GM19397 (cell line): ENCODE measurements around the gene AJUBA.
"Not testable (repeated sequence)": the region's sequence is repeated elsewhere in the genome, so short reads cannot be mapped to it uniquely, and the experiment has no call there.

Experiments
- ATAC-seq: cut with Tn5 transposase; IDR thresholded peaks from one replicate; pipeline ENCODE4 v1.9.1; 2021; ENCODE audit warnings: mild to moderate bottlenecking, moderate library complexity; ENCODE audit not compliant: unreplicated experiment

Gene AJUBA

DNA sequence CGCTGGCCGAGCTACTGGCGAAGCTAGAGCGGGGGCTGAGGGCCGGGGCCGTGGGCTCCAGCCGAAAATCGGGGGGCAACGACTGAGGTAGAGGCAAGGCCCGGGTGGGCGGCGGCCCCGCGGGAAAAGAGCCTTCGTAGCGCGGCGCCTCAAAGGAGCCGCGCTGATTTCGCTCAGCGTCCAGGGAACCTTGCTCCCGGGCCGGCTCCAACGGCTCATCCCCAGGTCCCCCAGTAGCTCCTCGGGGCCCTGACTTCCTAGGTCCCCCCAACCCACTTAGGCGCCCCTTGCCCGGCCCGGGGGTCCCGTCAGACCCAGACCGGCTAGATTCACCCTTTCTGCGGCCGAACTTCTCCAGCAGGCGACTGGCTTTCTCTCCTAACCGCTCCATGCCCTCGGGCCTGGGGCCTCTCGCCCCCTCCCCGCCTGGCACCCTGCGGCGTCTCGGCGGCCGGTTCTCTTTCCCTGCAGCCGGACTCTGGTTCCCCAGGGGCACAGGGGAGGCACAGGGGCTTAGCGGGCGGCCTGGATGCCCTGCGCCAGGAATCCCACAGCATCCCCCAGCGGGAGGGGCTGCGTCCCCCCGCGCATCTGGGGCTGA is 375 bp downstream of the AJUBA start:
- ATAC-seq, result no peak

DNA sequence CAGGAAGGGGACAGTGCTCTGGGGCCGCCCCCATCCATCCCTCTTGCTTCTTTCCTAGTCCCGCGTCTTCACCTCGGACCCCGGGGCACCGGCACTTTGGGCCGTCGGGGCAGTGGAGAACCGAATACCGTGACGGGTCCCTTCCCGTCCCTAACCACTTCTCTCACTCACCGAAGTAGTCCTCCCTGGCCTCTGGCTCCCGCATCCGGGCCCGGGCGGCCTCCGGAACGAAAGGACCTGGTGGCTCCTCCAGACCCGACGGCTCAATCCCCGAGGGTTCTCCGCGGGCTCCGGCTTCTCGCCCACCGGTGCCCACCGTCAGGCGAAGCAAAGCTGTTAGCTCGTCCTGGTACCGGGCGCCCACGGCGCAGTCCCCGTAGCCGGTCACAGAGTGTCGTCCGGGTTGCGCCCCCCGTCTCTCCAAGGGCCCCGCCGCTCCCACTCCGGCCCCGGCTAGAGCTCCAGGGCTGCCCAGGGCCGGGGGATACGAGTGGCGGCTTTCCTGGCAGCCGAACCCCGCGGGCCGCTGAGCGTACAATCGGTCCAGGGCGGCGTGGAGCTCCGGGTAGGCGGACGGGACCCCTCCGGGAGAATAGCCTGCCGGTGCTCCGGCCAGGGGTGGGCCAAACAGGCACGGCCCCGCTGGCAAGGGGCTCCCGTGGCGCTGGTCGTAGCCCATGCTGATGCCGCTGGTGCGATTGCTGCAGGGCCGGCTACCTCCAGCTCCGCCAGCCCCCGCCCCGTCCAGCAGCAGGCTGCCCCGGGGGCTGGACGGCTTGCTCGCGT is 1.1 kb downstream of the AJUBA start:
- no peak for ATAC-seq

DNA sequence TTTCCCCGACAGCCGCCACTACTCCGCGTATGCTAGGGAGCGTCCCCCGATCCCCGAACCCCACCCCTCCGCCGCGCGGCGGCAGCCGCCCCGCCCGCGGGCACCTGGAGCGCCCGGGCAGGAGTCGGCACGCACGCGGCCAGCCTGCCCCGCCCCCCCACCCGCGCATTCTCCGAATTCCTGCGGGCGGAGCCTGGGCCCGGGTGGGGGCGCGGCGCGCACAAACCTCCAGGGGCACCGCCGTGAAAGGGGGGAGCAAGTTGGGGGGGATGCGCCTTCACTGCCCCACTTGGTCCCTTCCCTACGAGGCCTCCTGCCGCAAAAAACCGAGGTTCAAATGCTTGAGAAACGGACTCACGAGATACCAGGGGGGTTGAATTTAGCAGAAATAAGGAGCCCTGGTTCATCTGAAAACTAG is 1.7 kb downstream of the AJUBA start:
- no peak for ATAC-seq

DNA sequence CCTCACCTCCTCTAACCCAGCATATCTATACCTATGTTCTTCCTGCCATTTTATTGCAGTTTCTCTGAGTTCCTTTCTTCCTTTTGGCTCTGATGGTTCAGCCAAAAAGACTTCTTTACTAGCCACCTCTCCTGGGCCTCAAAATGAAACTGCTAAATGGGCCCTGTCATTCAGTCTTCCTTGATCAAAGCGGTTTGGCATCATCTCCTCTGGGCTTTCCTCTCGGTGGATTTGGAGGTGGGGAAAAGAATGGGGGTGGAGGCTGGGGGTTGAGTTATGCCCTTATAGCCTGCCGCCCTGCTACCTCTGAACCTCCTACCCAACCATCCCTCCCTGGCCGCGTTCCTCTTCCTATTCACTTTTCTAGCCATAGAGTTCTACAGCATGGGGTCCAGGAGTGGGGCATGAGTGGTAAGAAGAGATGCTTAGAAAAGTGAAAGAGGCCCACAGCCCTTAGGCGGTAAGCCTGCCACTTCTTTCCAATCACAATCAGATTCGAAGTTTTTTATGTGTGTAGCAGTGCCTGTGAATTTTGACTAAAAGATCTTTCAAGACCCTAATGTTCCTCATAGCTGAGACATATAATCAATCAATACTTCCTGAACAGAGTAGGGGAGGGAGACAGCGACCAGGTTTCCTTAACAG is 2.5 kb downstream of the AJUBA start:
- ATAC-seq, result no peak

DNA sequence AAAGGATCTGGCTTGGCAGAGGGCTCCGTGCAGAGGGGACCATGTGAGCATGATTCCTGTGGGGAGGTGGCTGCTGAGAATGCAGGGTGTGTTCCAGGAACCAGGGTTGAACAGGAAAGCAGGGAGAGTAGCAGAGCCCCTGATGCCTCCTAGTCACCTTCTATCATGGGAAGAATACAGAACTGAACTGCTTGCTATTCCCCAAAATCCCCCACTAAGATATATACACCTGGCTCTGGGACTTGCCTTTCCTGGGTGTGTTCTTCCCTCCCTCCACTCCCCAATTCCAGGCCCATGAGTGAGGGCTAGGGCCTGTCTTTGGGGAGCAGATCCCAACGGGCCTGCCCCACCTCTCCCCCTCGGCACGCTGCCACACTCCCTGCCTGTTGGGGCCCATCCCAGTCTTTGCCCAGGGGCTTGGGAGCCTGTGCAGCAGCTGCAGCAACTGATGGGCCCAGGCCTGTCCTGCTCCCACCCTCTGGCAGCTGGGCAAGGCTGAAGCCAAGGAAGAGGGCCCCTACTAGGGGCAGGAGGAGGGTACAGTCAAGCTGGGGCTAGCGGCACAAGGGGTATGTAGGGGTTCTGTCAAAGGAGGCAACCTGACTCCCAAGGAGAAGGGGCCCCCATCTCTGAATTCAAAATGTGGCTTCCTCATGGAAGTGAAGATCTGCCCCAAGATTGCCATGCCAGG is 3.2 kb downstream of the AJUBA start:
- no peak for ATAC-seq

DNA sequence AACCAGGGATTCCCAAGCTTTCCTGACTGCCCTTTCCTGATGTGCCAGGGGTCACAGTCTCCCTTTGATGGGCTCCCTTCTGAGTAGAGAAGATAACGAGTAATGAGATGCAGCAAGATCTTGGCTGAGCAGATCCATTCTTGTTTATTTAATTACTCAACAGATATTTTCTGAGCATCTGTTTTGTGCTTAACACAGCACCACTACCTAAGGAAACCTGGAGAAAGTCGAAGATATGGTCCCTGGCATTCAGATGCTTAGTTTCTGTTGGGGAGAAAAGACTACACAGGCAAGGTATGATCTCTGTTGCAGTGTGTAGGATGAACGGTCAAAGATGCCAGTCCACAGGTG is 3.9 kb downstream of the AJUBA start:
- ATAC-seq, result no peak

DNA sequence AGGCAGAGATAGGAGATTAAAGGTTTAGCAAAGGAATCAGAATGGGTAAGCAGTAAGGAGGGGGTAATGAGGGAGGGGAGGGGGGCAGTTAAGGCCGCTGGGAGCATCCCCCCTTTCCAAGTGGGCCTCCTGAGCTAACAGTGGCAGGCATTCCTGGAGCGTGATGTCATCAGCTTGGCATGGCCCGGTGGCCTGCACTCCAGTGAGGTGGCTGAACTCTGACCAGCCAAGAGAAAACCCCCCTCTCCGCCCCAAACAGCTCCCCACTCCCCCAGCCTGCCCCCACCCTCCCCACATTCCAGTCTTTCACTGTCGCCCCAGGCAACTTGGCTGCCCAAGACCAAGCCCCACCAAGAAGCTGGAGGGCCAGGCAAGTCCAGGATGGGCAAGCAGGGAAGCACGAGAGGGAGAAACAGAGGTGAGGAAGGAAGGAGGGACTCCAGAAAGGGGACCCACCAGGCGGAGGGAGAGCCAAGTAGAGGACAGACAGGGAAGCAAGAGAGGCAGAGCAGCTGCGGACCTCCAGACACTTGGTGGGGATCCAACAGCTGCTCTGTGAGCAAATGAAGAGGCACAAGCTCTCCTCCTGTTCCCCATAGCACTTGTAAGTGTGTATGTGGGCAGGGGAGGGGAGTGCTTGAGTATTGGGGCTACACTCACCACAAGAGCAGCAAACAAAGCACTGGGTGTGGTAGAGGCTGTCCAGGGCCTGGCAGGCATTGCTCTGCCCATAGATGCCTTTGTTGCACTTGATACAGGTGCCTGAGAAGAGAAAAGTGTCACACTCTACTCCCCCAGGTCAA is 4.5 kb downstream of the AJUBA start:
- no peak for ATAC-seq

DNA sequence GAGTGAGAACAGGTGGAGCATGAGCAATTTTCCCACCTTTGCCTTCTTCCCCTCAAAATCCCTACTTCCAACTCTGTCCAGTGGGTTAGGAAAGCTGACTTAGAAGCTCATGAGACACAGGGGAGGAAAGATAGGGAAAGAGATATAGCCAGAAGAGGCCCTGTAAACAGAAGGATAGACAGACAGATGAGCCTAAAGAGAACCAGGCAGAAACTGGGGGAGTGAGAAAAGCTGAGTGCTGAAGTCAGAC is 5.0 kb downstream of the AJUBA start:
- no peak for ATAC-seq

DNA sequence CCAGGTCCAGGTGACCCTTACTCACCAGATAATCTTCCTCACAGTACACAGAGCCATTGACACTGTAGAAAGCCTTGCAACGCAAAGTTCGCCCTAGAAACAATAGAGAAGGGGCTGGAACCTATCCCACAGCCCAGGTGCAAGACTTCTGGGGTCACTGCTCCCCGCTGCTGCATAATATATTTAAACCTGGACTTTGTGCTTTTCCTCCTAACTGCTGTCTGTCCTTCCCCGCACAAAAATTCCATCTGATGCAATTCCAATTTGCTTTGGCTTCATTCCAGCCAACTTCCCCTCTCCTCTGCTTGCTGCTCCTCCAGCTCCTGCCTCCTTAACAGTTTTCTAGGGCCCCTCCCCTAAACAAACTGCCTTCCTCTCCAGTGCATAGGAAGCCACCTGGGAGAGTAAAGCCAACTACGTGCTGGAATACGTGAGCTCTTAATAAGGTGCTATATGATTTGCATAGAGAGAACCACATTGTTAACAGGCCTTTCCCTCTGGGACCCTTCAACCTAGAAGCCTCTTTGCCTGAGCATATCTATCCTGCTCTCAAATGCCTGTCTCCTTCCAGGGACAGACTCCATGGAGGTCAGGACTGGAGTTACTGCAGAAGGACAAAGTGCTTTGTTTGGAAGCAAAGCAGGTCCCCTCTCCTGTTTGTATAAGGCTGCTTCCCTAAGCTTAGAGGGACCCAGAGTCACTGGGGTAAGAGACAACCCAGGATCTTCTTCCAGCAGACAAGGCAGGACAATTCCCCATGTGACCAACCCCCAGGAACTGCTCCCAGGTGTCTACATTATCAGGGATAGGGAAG is 5.5 kb downstream of the AJUBA start:
- no peak for ATAC-seq

DNA sequence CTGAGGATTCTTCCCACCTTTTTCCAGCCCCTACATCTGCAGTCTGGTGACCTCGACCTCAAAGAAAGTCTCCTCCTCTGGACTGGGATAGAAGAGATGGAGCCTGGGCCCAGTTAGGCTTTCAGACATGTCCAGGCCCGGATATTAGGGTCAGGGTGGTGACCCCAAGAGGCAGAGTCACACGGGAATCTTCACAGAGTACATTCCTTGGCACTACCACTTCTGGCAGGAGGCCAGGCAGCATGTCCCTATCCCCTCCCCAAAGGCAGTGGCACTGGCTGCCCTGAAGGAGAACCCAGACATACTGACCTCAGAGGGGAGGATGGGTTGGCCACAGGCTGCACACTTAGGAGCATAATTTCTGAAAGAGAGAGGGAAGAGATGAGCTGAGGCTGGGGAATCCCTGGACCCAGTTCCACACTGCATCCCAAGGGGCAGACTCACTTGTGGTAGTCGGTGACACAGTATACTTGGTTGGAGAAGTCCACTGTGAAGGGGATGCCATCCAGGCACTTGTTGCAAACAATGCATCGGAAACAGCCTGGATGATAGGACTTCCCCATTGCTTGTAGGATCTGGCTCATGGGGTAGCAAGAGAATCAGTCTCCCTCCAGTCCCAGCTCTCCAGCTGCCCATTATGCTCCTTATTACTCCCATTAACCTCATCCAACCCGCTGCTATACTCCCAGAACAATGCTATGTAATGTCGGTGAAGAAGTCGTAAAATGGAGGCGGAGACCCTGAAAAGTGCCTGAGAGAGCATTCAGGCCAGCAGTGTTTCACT is 7.6 kb downstream of the AJUBA start:
- no peak for ATAC-seq

DNA sequence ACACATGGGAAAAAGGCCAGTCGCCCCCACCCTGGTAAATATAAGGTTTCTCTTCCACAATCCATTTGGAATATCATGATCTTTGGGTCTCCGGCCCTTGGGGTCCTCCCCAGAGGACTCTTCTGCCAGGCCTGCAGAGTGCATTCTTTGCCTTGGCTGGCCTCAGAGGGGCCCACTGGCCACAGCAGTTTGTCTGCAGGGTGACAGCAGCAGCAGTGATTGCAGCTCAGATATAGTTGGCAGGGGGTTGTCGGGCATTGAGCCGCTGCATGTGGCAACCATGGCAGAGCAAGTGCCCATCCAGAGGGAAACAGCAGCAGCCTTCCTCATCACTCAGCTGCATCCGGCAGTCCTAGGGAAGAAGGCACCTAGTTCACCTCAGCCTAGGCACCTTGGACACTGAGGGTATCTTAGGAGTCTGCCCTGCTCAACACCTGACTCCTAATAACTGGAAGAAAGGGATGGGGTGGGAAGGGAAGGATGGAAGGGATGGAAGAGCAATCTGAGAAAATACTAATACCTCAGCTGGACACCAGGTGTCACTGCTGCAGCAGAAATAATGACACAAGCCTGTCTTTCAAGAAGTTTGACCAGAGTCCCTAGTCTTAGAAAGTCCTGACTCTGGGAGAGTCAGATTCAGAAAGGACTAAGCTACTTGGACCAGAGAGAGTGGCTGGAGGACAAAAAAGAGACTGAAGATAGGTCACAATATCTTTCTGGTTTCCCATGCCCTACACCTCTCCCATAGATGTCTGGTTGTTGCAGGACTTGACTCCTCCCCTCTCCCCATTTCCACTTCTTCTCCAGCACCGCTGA is 8.9 kb downstream of the AJUBA start:
- ATAC-seq, result no peak

DNA sequence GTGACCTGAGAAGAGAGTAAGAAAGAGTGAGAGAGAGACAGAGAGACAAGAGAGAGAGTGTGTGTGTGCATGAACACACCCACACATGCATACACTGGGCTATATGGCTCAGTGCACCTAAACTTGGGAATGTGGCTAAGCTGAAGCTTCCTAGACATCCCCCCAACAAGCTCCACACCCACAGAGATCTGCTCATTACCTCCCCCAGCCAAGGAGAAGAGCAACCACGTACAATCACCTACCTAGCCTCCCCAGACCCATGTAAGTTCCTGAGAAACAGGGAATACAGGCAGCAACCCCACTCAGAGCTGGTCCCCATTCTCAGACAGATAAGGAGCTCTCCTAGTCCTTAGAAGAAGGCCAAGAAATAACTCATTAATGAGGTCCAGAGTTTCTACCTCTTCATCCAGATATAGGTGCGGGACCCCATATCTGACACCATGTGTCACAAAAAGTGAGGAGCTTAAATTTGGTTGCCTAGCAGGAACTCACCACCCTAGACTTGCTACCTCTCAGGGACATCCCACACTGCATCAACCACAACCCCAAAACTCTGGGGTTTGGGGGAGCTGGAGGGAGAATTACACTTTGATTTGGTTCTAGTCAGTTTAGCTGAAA is 9.9 kb downstream of the AJUBA start:
- no peak for ATAC-seq

DNA sequence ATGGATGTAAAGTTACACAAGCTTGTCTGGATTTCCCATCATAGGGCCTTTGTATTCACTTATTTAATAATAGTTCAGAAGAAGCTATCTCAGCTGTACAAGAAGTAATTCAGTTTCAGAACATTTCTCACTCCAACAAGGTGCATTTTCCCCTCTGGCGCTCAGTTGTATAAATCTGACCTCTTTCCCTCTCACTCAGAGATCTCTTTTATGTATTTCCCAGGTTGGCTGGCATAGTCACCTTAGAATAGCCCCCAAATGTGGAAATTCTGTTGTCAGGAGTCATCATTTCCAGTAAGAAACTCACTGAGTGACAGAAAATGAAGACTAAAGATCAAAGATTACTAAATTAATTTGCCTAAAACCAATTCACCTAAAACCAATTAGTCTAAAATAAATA is 11.2 kb downstream of the AJUBA start:
- ATAC-seq, result no peak

DNA sequence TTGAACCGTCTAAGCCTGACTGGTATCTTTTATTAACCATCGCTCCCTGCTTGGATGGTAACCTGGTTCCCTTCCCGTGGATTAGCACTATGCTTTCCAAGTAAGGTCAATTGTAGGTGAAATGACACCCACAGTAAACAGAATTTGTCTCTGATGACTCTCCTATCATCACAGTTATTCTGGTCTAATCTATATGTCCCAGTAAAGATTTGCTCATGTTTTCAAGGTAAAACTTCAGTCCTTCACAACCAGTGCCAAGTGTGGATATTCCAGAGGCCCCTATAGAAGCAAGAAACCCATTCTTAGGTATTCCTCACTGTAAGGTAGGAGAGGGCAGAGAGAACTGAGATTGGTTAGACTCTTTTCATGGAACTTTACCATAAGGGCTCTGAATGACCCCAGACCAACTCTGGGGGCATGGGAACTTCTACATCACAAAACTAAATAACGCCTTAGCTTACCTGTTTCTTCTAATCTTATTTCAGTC is 15.5 kb downstream of the AJUBA start:
- no peak for ATAC-seq

DNA sequence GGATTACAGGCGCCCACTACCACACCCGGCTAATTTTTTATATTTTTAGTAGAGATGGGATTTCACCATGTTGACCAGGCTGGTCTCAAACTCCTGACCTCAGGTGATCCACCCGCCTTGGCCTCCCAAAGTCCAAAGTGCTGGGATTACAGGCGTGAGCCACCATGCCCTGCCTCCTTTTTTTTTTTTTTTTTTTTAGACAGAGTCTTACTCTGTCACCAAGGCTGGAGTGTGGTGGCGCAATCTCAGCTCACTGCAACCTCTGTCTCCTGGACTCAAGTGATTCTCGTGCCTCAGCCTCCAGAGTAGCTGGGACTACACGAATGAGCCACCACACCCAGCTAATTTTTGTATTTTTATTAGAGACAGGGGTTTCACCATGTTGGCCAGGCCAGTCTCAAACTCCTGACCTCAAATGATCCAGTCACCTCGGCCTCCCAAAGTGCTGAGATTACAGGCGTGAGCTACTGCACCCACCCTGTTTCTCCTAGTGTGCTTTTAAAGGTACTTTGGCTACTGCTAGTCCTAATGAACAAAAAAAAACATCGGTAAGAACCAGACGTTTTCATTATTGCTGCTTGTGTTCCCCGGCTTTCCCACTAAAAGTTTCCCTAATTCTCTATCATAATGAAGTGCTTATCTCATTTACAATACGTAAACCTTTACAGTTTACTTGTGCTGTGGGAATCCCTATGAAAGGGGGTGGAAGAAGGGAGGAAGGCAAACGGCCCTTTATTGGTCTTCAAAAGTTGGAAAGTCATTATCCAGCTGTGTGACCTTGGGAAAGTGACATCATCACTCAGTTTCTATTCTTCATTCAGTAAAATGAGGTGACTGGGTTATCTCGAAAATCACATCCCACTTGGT is 16.2 kb downstream of the AJUBA start:
- ATAC-seq, result not testable (repeated sequence)

DNA sequence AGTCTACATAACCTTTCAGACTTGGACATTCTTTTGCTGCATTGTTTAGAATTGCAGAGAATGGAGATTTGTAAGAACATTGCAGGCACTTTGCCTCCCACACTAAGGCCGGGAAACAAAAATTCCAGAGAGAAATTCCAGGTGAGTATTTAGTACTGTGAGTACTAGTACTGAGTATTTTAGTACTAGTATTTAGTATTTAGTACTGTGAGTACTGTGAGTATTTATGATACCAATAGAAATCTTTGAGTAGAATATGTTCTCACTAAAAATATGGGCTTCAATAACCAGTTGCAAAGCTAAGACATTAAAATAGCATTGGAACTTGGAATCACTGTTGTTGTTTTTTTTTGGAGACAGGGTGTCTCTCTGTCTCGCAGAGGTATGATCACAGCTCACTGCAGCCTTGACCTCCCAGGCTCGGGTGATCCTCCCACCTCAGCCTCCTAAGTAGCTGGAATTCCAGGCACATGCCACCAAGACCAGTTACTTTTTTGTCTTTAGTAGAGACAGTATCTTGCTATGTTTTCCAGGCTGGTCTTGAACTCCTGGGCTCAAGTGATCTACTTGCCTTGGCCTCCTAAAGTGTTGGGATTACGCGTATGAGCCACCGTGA is 20.2 kb downstream of the AJUBA start:
- ATAC-seq, result no peak
